ENCODE data around the gene GRIP1.

DNA sequence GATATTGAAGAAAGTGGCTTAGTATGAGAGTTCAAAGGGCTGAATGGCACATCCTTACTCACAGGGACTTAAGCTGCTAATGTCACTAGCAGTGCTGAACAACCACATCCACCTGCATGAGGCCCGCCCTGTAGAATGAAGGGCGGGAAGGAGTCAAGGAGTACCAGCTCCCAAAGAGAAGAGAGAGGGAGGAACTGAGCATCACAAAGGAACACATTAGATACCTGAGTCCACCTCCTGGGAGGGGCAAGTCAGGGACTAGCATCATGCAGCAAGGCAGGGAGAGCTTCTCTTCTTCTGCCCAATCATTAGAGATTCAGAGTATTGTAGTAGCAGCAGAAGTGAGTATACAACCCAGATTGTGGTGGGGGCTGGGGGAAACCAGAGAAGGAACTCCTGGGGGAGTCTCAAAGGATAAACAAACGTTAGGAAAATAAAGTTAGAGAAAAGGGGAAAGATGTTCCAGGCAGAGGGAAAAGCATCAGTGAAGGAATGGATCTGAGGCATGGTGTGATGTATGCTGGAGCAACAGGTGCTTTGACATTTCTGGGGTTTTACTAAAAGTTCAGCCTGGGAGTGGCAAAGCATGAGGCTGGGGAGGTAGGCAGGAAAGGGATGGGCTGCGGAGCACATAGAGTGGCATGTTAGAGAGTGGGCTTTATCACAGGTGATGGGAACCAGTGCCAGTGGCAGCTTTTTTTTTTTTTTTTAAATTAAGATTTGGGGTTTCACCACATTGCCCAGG, 21.0 kb upstream of the GRIP1 start:
- TF ChIP-seq, protein P1, sequence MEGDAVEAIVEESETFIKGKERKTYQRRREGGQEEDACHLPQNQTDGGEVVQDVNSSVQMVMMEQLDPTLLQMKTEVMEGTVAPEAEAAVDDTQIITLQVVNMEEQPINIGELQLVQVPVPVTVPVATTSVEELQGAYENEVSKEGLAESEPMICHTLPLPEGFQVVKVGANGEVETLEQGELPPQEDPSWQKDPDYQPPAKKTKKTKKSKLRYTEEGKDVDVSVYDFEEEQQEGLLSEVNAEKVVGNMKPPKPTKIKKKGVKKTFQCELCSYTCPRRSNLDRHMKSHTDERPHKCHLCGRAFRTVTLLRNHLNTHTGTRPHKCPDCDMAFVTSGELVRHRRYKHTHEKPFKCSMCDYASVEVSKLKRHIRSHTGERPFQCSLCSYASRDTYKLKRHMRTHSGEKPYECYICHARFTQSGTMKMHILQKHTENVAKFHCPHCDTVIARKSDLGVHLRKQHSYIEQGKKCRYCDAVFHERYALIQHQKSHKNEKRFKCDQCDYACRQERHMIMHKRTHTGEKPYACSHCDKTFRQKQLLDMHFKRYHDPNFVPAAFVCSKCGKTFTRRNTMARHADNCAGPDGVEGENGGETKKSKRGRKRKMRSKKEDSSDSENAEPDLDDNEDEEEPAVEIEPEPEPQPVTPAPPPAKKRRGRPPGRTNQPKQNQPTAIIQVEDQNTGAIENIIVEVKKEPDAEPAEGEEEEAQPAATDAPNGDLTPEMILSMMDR (IDR thresholded peaks at IDR 0.05; ENCODE audit: insufficient read depth, low read length, poor library complexity, severe bottlenecking): no peak
- no peak for TF ChIP-seq EZH2phosphoT487 (conservative IDR thresholded peaks at IDR 0.05; ENCODE audit: low read length)

Data from SU-DHL-6 (cell line).